Tibial artery (tissue), 4 donors: ENCODE data around the gene CDADC1.

Experiments
- DNase-seq, 2 donors: peaks; one replicate each; pipeline ENCODE4 v3.0.0-alpha.2; 2019
- H3K27ac ChIP-seq, 2 donors: fragments of 200-600 bp; sonication (generic) in 1 of 2; 1 replicate in 1 of 2; 2 replicates in 1 of 2; pipeline ENCODE4 v1.5.1; 2018 to 2019; ENCODE audit warnings: mild to moderate bottlenecking in 1 of 2
- H3K27me3 ChIP-seq, 2 donors: fragments of 200-600 bp; sonication (generic) in 1 of 2; one replicate each; pipeline versions ENCODE4 v1.5.1 to v1.6.0; 2016 to 2019
- H3K36me3 ChIP-seq, 3 donors: fragments of 200-600 bp; sonication (generic) in 2 of 3; one replicate each; pipeline ENCODE4 v1.5.1; 2016 to 2019; ENCODE audit warnings: mild to moderate bottlenecking in 2 of 3
- H3K4me1 ChIP-seq, 4 donors: fragments of 200-600 bp; sonication (generic) in 2 of 4; 1 replicate in 3 of 4; 2 replicates in 1 of 4; pipeline ENCODE4 v1.5.1; 2016 to 2019
- H3K4me3 ChIP-seq, 2 donors: fragments of 200-600 bp; sonication (generic) in 1 of 2; 1 replicate in 1 of 2; 2 replicates in 1 of 2; pipeline ENCODE4 v1.5.1; 2018 to 2019; ENCODE audit warnings: mild to moderate bottlenecking in 2 of 2
- H3K9me3 ChIP-seq, 3 donors: fragments of 200-600 bp; sonication (generic) in 1 of 3; one replicate each; pipeline ENCODE4 v1.5.1; 2016 to 2019
- CTCF ChIP-seq, 2 experiments: fragments of 200-600 bp in 1 of 2; fragments of 450-650 bp in 1 of 2; IDR thresholded peaks; one replicate each; pipeline ENCODE4 v1.5.1; 2017 to 2019; ENCODE audit warnings: antibody characterized with exemption in 2 of 2, mild to moderate bottlenecking in 1 of 2, moderate library complexity in 1 of 2
- intact Hi-C: fragments of 100-400 bp; cut with DNase I; formaldehyde crosslinking; loops from one replicate; pipeline ENCODE4 v1.15.0; 2023; ENCODE audit warnings: low total_unique reads

The CDADC1 gene

GRCh38 chr13:49295244-49295643, 47.5 kb downstream of the CDADC1 start:
- no peak overlapping the region for H3K4me3 ChIP-seq
- peaks cover 0 to 4% (median 0%) of the 10 kb centered on the region in 3 donors for H3K36me3 ChIP-seq
- no peak overlapping the region for H3K27ac ChIP-seq
- H3K4me1 ChIP-seq, result peaks cover 0 to 7% (median 2%) of the 10 kb centered on the region in 4 donors
- intact Hi-C loops, result no loop called here
- no peaks in the 10 kb centered on the region for H3K9me3 ChIP-seq
- no peak for TF ChIP-seq CTCF (IDR thresholded peaks at IDR 0.05)
- no peak for DNase-seq
- H3K27me3 ChIP-seq, result no peaks in the 10 kb centered on the region

GRCh38 chr13:49296659-49297058, 48.9 kb downstream of the CDADC1 start:
- Histone ChIP-seq H3K9me3 (no peaks in the 10 kb centered on the region), H3K27ac (no peak overlapping the region), H3K4me3 (no peak overlapping the region), H3K36me3 (peaks cover 0 to 4% (median 0%) of the 10 kb centered on the region in 3 donors), H3K4me1 (peaks cover 0 to 12% (median 8%) of the 10 kb centered on the region in 4 donors), H3K27me3 (no peaks in the 10 kb centered on the region)
- intact Hi-C loops, result no loop called here
- no peak for DNase-seq
- no peak for TF ChIP-seq CTCF (IDR thresholded peaks at IDR 0.05)

GRCh38 chr13:49297338-49297737, 49.6 kb downstream of the CDADC1 start:
- TF ChIP-seq CTCF (IDR thresholded peaks at IDR 0.05), result no peak
- Histone ChIP-seq H3K4me3 (no peak overlapping the region), H3K4me1 (peaks cover 0 to 19% (median 12%) of the 10 kb centered on the region in 4 donors), H3K36me3 (peaks cover 0 to 4% (median 0%) of the 10 kb centered on the region in 3 donors), H3K9me3 (no peaks in the 10 kb centered on the region), H3K27me3 (no peaks in the 10 kb centered on the region), H3K27ac (no peak overlapping the region)
- intact Hi-C loops, result no loop called here
- DNase-seq, result no peak

- Histone ChIP-seq H3K27me3 (no peaks in the 10 kb centered on the region), H3K4me3 (no peak overlapping the region), H3K4me1 (peaks cover 0 to 29% (median 8%) of the 10 kb centered on the region in 4 donors), H3K9me3 (no peaks in the 10 kb centered on the region), H3K27ac (no peak overlapping the region), H3K36me3 (peaks cover 0 to 4% (median 0%) of the 10 kb centered on the region in 3 donors)
- TF ChIP-seq CTCF (IDR thresholded peaks at IDR 0.05), result no peak
- intact Hi-C loops, result no loop called here
- no peak for DNase-seq
Measured at GRCh38 chr13:49298416-49298815, 50.7 kb downstream of the CDADC1 start.

- TF ChIP-seq CTCF (IDR thresholded peaks at IDR 0.05), result no peak
- Histone ChIP-seq H3K4me3 (no peak overlapping the region), H3K27me3 (no peaks in the 10 kb centered on the region), H3K4me1 (peaks cover 0 to 36% (median 12%) of the 10 kb centered on the region in 4 donors), H3K27ac (no peak overlapping the region), H3K9me3 (no peaks in the 10 kb centered on the region), H3K36me3 (peaks cover 0 to 2% (median 0%) of the 10 kb centered on the region in 3 donors)
- intact Hi-C loops, result no loop called here
- DNase-seq, result no peak
Measured at GRCh38 chr13:49298903-49299605, 51.3 kb downstream of the CDADC1 start.
